Measurements from ENCODE around the gene DENND1A.
"Not testable (repeated sequence)": the region's sequence is repeated elsewhere in the genome, so short reads cannot be mapped to it uniquely, and the experiment has no call there.

The DENND1A gene

GRCh38 chr9:123815856-123816255 lies 114.1 kb downstream of the DENND1A start:
- not testable (repeated sequence) for DNase-seq

DNA sequence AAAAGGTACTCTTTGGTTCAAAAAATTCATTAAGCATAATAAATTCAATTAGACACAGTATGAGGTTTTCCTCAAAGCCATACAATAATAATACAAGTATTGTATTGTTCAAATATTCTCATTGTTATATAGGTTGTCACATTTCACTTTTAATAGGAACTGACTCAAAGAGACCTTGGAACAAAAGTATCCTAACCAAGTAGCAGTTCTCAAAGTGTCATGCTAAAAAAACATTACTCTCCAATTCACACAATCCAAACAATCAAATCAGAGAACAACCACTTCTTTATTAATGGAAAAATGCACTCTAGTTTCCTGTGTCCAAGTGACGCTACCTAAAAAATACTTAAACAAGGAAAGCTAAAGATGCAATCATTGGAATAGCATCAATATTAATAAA lies 115.4 kb downstream of the DENND1A start:
- DNase-seq, result no peak

DNA sequence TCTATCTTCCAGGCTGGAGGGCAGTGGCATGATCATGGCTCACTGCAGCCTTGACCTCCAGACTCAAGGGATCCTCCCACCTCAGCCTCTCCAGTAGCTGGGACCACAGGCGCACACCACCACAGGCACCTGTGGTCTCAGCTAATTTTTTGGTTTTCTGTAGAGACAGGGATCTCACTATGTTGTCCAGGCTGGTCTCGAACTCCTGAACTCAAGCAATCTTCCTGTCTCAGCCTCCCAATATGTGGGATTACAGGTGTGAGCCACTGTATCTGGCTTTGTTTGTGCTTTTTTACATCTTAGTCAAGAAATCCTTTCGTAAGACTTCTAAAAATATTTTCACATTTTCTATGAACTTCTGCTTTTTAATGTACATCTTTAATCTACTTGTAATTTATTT lies 116.9 kb downstream of the DENND1A start:
- DNase-seq, result no peak

- DNase-seq, result no peak
These were observed 122.7 kb downstream of the DENND1A start for GRCh38 chr9:123807251-123807650.

DNA sequence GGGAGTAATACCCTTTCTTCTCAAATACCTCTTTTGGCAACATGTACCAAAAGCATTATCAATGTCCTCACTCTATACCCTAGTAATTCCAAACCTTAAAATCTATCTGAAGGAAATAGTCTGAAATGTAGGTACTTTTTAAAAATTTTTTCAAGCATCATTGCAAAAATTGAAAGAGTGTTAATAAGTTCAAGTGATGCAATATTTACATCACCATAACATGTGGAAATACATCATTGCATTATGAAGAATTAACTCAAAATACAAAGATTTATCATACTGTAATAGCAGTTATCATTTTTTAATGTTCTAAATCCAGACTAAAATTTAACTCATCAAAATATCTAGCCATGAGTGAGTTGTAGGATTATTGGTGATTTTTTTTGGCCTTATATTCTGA lies 123.1 kb downstream of the DENND1A start:
- no peak for DNase-seq

DNA sequence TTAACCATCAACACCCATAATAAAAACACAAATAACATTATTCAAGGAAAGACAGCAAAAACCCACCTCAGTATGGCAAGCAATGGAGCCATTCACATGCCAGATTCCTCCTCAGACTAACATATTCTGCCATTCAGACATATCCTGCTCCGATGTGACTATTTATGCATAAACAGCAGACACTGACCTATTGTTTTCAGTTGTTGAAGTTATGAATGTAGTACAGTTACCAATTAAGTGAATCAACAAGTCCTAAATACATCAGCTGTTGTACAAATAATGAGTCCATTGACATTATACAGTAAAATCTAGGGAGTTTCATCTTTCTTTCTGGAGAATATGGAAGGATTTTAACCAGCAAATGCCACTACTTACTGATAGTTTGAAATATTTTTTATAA lies 131.7 kb downstream of the DENND1A start:
- no peak for DNase-seq

GRCh38 chr9:123796618-123797484 lies 133.1 kb downstream of the DENND1A start:
- DNase-seq, result no peak

DNA sequence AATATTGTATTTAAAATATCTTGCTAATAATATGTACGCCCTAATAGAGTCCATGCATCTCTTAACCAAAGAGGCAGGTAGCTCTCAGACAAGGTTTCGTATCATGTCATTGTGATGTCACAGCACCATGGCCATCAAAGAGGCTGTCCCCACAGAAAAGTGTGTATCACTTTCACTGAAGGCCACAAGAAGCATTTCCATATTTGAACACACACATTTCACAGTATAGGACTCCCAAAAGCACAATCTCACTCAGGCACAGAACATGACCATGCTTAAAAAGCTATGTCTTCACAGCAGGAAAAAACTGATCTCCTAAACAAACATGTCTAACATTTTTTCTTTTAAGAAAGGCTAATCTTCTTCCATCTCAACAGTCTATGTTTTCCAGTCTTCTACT lies 133.8 kb downstream of the DENND1A start:
- DNase-seq, result no peak

DNA sequence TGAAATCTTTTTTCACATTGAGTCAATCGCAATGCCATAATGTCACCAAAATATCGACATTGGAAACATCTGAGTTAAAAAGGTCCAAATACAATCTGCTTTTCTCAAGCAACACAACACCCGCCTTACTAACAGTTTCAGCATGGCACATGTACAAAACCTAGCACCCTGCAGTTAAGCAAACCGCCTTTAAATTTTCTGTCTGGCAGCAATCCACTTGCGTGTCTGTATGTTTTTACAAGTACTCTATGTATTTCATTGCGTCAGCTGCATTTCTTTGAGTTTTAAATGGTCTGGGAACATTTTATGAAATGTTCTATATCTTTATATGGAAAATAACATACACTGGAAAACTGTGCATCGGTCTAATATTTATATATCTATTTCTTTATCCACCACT lies 134.6 kb downstream of the DENND1A start:
- no peak for DNase-seq

DNA sequence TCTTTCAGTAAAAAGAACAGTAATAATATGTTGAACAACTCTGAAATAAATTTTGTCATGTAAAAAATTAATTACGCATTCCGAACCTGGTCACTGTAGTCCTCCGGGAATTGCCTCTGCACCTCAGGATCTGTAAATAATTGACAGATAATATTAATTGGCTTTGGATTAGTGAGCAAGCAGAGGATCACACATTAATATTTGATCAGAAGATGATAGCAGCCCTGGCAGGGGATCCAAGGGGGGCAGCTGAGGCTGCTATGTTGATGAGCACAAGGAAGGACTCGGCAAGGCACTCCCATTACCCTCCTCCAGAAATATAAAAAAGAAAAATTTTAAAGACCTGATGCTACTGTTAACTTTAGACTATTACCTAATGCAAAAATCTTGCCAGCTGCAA lies 137.4 kb downstream of the DENND1A start:
- no peak for DNase-seq

GRCh38 chr9:123789554-123790292 lies 140.2 kb downstream of the DENND1A start:
- no peak for DNase-seq

- DNase-seq, result no peak
These were observed 142.5 kb downstream of the DENND1A start for GRCh38 chr9:123787416-123787815.

DNA sequence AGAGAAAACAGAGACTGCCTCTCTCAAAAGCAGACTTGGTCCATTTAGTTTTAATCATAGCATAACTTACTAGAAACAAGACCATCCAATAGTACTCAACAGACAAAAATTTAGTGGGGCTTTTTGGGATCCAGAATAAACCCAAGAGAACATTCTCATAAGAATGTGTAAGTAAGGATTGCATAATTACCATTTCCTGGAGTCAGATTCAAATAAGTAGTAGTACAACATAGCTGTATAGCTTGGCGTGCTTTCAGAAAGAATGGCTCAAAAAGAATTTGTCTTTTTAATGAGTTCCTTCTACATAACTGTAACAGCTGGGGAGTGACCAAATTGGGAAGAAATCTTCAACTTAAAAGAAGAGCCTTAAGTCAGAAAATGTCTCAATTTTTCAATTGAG lies 145.4 kb downstream of the DENND1A start:
- DNase-seq, result no peak

GRCh38 chr9:123778232-123778902 lies 151.6 kb downstream of the DENND1A start:
- DNase-seq, result no peak

- DNase-seq, result no peak
These were observed 153.0 kb downstream of the DENND1A start for GRCh38 chr9:123776708-123777537.

GRCh38 chr9:123775289-123776284 lies 154.3 kb downstream of the DENND1A start:
- no peak for DNase-seq

DNA sequence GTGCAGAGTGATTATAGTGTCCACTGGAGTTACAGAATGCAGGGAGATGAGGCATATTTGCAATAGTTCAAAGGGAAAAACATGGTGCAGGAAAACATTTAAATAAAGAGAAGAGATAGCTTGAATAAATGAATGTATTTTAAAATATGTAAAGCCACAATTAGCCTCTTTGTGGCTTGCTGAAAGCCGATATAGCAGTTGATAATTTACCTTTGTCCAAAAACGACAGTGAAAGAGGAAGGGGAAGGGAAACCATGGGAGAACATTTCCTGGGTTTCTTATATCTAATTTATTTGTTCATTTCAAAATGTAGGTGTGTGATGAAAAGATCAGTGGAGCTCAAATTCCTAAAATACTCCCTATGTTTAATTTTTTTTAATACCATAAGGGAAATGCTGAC lies 156.1 kb downstream of the DENND1A start:
- no peak for DNase-seq

- DNase-seq, result no peak
These were observed 157.0 kb downstream of the DENND1A start for GRCh38 chr9:123772967-123773366.

- DNase-seq, result no peak
These were observed 157.6 kb downstream of the DENND1A start for GRCh38 chr9:123772374-123772773.

- no peak for DNase-seq
These were observed 158.2 kb downstream of the DENND1A start for GRCh38 chr9:123771690-123772089.

DNA sequence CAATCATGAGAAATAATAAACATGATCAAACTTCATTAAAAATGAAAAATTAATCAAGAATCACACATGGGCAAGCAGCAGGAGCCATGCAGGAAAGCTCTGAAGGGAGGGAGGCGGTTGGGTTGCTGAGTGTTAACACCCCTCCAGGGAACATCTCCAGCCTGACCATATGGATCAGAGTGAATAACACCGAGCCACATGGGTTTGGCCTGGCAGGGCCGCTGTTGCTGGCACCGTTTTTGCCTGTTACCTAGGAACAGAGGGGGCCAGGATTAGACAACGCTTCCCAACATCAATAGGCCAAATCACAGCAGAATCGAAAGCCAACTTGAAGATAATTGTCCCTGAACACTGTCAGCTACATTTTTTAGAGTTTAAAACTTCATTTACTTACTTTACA lies 160.2 kb downstream of the DENND1A start:
- DNase-seq, result peak in 6 of 14 donors; percentile 7 to 90 (median 20)

Data from C1 segment of cervical spinal cord (tissue), 14 donors.